ENCODE data around the gene ITGB1BP1. TPM values are rescaled to one million over a fixed set of nuclear protein-coding genes. Genes with fewer than 3 reads are reported as not detected.

The ITGB1BP1 gene
- total RNA-seq, 1 experiment from 2014 or later = 68.1 TPM

DNA sequence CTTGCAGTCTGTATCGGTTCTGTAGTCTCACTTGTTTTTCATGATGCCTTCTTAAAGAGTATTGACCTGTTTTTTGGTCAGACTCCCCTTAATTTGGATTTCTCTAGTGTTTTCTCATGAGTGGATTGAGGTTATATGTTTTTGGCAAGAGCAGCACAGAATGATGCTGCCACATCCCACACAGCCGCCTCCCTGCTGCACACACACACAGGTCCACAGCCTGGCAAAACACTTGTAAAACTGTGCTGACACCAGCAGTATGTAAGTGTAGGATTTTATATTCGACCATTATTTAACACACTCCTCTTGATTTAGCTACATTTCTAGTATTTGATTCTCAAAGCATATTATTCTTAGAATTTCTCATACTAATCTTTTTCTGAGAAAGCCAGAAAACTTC lies 68.1 kb downstream of the ITGB1BP1 start:
- Histone ChIP-seq H3K9me3 (ENCODE audit: insufficient read depth, low read depth) (no peaks in the 10 kb centered on the region), H3K36me3 (ENCODE audit: low read depth) (peaks cover 57% of the 10 kb centered on the region), H3K27me3 (ENCODE audit: insufficient read depth, low read depth) (no peaks in the 10 kb centered on the region), H3F3A (ENCODE audit: insufficient read depth, low read depth) (peaks cover 10% of the 10 kb centered on the region), H3K4me3 (no peak overlapping the region), H4K20me1 (ENCODE audit: insufficient read depth) (no peaks in the 10 kb centered on the region), H3K79me2 (ENCODE audit: low read depth) (no peaks in the 10 kb centered on the region), H3K27ac (no peak overlapping the region), H3K4me1 (replicated peaks; ENCODE audit: insufficient read depth) (no peaks in the 10 kb centered on the region), H3K4me2 (no peak overlapping the region), H3K9me2 (ENCODE audit: insufficient read depth) (no peaks in the 10 kb centered on the region), H2AFZ (no peak overlapping the region)
- no peak for DNase-seq
- BruUV-seq (replicated peaks) = no TSS peak
- no peak for TF ChIP-seq CTCF (conservative IDR thresholded peaks at IDR 0.05)
- TF ChIP-seq EZH2 (IDR thresholded peaks at IDR 0.05; ENCODE audit: low read depth) = no peak
- ChIA-PET CTCF (no interaction called here), POLR2A (ENCODE audit: unreplicated experiment) (no interaction called here)
- intact Hi-C loops (cut with micrococcal nuclease; ENCODE audit: unreplicated experiment) = no loop called here

GRCh38 chr2:9354318-9354717 lies 69.0 kb downstream of the ITGB1BP1 start:
- Histone ChIP-seq H3K27ac (no peak overlapping the region), H3K9me3 (ENCODE audit: insufficient read depth, low read depth) (no peaks in the 10 kb centered on the region), H3F3A (ENCODE audit: insufficient read depth, low read depth) (peaks cover 13% of the 10 kb centered on the region), H3K9me2 (ENCODE audit: insufficient read depth) (no peaks in the 10 kb centered on the region), H3K36me3 (ENCODE audit: low read depth) (peaks cover 54% of the 10 kb centered on the region), H4K20me1 (ENCODE audit: insufficient read depth) (no peaks in the 10 kb centered on the region), H2AFZ (no peak overlapping the region), H3K4me2 (no peak overlapping the region), H3K4me1 (replicated peaks; ENCODE audit: insufficient read depth) (no peaks in the 10 kb centered on the region), H3K27me3 (ENCODE audit: insufficient read depth, low read depth) (no peaks in the 10 kb centered on the region), H3K79me2 (ENCODE audit: low read depth) (no peaks in the 10 kb centered on the region), H3K4me3 (no peak overlapping the region)
- BruUV-seq (replicated peaks) = no TSS peak
- DNase-seq = no peak
- intact Hi-C loops (cut with micrococcal nuclease; ENCODE audit: unreplicated experiment) = no loop called here
- POLR2A ChIA-PET (ENCODE audit: unreplicated experiment) = no interaction called here
- CTCF ChIA-PET = no interaction called here
- TF ChIP-seq EZH2 (IDR thresholded peaks at IDR 0.05; ENCODE audit: low read depth) (no peak), CTCF (conservative IDR thresholded peaks at IDR 0.05) (no peak)

Other genes starting within 250 kb of the ITGB1BP1 start
- gene ASAP2, start 216.7 kb downstream of the ITGB1BP1 start, total RNA-seq (2021) = 60.3 and 66.8 TPM in 2 replicates
- gene CPSF3, start 126 bp upstream of the ITGB1BP1 start, total RNA-seq (2021) = 52.0 and 61.5 TPM in 2 replicates
- 28.7 and 37.3 TPM in 2 replicates for gene IAH1, start 51.0 kb upstream of the ITGB1BP1 start, total RNA-seq (2021)
- 53.5 and 65.0 TPM in 2 replicates for gene ADAM17, start 132.3 kb upstream of the ITGB1BP1 start, total RNA-seq (2021)
- 353 and 373 TPM in 2 replicates for gene YWHAQ, start 207.5 kb upstream of the ITGB1BP1 start, total RNA-seq (2021)

Measured in PC-9 (cell line).